ENCODE results near the gene MYL6.
"Not testable (repeated sequence)": the region's sequence is repeated elsewhere in the genome, so short reads cannot be mapped to it uniquely, and the experiment has no call there.

Gene MYL6

DNA sequence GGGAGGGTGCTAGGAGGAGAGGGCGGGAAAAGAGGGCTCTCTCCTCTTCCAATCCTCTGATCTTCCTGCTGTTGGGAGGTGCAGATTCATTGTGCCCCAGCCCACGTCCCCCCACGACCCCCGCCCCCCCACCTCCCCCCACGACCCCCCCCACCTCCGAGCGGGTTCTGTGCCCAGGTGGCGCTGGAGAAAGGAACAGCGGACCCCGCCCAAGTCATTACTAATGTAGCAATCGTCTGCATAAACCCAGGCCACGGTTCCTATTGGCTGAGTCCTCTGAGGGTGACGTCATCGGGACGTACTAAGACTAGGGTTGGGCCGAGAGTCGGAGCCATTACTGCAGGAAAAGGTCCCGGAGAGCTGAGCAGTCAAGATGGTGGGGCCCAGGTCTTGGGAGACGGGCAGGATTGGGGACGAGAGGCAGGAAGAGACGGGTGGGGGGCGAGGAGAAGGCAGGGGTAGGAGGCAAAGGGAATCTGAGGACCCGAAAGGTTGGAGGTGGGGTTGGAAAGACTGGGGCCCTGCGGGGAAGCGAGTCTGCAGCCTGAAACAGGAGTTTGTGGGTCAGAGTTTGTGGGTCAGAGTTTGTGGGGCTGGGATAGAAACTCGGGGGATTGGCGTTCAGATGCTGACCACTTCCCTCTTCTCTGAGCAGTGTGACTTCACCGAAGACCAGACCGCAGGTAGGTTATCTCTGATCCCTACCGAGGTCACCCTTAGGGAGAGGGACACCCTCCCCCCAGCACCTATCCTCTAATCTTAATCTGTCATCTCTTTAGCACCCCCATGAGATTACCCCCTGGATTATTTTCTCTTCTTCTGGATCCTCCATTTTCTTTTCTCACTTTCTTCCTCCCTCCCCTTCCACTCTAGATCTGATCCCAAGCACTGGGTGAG, at the start of gene MYL6:
Gene MYL6, plus strand, starts transcription at position 331 of the 897 bp plus-strand sequence. Its CDS starts 43 bp downstream, at position 374.
- peak; percentile 87 for DNase-seq

DNA sequence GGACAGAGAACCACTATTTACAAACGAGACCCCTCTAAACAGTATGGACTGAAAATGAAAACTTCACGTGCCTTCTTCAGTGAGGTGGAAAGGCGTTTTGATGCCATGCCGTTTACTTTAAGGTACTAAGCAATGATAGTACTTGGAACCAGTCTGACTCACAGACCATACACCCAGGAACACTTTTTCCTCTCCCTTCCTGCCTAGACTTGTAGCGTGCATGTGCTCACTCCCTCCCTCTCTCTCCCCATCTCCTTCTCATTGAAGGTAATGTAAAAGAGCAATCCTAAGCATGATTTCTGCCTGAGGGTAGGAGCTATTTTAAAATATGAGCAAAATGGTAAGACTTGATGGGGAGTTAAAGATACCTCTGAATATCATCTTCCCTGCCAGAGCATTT, 47.6 kb upstream of the MYL6 start:
- no peak for DNase-seq

DNA sequence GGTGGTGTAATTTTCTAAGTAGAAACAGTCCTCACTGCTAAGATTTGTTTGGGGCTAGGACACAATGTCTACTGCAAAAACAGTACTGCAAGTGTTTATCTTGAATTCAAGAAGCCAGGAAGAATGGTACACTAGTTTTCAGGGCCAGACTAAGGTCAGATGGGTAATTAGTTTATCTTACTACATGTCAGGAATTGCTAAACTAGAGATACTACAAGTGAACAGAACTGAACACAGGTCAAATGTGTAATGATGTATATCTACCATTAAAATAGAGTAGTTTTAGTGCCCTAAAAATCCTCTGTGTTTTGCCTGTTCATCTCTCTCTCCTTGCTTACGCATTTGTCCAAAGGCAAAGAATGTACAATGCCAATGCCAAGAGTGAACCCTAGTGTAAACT, 44.1 kb upstream of the MYL6 start:
- DNase-seq = no peak

DNA sequence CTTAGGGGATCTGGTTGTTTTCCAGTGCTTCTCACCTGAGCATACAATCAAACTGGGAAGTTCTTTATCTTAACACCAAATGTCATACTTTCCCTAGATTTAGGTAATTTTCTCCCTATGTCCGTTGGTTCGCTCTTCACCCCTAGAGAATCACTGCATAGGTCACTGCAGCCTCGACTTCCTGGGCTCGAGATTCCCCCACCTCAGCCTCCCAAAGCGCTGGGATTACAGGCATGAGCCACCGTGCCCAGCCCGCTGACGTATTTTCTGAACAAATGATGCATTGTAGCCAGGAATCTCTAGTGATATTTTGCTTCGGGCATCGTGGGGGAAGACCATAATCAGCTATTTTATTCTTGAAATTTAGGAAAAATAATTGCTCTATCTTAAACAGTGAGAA, 42.8 kb upstream of the MYL6 start:
- DNase-seq = no peak

DNA sequence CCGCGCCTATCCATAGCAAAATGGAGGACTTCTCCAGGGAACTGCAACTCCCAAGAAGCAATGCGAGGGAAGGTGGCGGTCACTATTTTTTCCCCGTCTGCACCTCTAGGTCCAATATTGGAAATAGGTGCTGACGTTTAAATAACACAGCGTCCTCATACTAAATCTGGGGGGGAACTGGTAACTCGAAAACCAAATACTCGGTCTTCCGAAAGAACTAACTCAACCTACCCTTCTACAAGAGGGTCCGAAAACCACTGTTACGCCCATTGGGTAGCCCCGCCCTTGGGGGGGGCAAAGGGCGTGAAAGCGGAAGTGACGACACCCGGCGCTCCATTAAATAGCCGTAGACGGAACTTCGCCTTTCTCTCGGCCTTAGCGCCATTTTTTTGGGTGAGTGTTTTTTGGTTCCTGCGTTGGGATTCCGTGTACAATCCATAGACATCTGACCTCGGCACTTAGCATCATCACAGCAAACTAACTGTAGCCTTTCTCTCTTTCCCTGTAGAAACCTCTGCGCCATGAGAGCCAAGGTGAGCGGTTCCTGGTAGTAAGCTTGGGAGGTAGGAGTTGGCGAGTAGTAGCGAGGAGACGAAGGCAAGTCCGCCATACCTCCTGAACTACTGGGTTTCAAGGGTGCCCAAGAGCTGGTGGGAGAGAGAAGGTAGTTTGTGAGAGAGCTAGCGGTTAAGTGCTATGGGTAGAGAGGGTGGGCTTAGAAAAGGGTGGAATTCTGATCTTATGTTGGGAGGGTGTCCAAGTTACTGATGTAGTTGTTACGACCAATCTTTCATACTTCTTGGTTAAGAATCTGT, 41.7 kb upstream of the MYL6 start, which contains the start of gene RPL41:
Gene RPL41, plus strand, starts transcription at position 367 of the 815 bp plus-strand sequence.
- DNase-seq = peak; percentile 95

DNA sequence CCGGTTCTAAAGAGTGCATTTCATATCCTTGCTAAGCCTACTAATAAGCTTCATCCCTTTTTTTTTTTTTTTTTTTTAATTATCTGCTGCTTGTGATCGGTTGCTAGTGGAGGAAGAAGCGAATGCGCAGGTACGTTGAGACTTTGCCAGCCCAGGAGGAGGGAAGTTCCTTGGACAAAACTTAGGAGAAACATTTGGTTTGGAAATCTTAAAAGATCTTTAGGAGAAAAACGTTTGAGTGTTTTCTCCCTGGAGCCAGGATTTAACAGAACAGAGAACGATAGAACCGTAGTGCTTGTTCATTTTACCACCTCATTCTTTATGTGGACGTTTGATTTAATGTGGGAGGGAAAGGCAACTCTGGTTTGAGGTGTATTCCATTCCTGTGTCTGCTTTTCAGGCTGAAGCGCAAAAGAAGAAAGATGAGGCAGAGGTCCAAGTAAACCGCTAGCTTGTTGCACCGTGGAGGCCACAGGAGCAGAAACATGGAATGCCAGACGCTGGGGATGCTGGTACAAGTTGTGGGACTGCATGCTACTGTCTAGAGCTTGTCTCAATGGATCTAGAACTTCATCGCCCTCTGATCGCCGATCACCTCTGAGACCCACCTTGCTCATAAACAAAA, 41.0 kb upstream of the MYL6 start:
- DNase-seq = not testable (repeated sequence)

DNA sequence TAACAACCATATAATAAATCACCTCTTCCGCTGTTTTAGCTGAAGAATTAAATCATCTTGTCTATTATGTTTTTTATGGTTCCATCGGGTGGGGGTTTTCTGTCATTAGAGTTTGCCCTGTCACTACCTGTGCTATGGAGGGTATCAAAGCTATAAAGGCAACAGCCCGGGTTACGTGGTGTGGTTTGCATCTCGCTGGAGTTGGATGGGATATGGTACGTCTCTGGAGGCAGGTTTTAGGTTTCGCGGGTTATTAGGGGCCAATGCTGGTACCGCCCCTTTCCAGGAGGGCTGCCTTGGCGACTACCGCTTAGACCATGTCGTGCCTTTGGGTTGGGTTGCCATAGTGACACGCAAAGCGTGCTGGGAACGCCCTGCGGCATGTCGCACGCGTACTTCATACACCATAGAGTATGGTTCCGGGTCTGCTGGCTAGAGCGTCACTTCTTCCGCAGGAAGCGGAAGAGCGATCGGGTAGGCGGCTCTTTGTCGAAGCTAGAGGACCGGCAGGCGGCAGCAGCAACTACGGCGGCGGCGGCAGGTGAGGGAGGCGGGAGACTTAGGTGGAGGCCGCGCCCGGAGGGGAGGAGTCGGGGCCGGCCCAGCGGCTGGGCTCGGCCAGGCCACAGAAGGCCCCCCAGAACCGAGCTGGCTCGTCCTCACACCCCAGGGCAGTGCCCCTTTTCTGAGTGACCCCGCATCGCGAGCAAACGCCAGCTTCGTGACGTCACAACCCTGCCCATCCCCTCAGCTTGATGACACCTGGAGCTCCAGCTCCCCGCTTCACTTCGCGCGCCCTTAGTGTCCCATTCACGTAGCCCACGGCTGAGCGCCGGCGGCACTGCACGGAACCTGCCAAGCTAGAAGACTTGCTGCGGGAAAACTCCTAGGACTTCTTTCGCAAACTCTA, 40.1 kb upstream of the MYL6 start, which contains the start of gene ZC3H10:
Gene ZC3H10, plus strand, starts transcription at position 489 of the 910 bp plus-strand sequence. CDS start 2,297 bp downstream, outside the sequence.
- peak; percentile 95 for DNase-seq

DNA sequence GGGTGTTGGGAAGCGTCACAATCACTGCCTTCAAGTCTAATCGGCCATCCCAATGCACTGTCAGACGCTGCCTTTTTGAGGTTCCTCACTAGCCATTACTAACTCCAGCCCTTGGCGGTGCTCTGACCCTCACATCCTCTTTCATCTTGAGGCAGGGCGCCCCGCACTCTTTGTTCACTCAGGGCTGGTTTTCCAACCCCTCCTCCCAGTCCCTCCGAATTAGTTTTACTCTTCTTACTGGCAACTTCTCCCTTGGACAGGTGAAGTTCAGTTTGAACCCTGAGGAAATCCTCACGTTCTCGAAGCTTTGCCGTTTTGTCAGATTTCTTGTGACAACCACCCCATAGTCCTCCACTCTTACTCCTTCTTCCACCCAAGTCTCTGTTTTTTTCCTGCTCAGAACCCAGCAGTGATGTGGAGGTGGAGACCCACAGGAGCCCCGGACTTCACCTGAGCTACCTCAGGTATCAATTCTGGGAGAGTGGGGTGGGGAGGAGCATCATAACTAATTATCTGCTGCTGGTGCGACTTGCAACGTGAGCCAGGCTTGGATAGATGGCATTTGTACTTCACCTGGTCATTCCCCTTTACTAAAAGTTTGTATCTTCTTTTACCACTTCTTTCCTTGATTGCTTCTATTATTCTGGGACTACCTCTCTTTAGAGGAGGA, 39.3 kb upstream of the MYL6 start:
- no peak for DNase-seq

DNA sequence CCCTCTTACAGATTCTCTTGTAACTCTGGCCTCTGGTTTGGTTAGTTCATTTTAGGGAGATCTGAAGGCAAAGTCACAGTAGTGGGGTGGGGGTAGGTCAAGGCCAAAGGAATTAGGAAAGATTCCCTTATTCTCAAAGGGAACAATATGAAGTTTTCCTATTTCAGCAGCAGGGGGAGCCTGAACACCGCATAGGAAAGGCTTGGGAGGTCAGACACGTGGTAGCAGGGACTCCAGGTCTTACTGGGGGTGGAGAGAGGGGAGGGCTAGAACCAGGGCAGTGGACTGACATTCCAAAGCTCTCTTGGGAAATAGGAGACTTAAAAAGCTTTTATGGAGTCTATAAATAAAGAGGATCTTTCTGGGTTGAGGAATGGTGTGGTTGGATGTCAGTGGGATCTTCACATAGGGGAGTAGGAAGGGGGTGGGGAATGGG, 38.8 kb upstream of the MYL6 start:
- DNase-seq = peak; percentile 47

DNA sequence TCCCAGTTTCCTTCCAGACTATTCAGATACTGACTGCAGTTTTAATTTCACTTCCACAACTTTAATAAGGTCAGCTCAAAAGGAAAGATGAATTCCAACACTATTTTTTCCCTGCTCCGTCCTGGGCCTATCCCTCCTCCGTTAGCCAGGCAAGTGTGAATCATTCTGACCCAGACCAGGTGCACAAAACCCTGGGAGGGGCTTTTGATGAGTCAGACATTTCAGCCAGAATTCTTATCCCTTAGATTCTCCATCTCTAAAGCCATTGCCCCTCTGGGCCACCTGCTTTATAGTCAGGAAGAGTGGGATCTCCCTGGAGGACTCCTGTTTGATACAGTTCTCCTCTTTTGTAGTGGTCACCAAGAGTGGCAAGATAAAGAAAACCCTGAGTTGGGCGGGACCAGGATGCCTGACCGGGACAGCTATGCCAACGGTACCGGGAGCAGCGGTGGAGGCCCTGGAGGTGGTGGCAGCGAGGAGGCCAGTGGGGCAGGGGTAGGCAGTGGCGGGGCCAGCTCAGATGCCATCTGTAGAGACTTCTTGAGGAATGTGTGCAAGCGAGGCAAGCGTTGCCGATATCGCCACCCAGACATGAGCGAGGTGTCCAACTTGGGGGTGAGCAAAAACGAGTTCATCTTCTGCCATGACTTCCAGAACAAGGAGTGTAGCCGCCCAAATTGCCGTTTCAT, 37.9 kb upstream of the MYL6 start:
- DNase-seq = no peak

DNA sequence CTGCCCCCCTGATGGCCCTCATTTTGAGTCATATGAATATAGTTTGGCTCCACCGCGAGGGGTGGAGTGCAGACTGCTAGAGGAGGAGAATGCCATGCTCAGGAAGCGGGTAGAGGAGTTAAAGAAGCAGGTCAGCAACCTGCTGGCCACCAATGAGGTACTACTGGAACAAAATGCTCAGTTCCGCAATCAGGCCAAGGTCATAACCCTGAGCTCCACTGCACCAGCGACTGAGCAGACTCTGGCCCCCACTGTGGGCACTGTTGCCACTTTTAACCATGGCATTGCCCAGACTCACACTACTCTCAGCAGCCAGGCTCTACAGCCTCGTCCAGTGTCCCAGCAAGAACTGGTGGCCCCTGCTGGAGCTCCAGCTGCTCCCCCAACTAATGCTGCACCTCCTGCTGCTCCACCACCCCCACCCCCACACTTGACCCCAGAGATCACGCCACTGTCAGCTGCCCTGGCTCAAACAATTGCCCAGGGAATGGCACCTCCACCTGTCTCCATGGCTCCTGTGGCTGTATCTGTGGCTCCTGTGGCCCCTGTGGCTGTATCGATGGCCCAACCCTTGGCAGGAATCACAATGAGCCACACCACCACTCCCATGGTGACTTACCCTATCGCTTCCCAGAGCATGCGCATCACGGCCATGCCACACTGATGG, 36.8 kb upstream of the MYL6 start:
- DNase-seq = no peak

DNA sequence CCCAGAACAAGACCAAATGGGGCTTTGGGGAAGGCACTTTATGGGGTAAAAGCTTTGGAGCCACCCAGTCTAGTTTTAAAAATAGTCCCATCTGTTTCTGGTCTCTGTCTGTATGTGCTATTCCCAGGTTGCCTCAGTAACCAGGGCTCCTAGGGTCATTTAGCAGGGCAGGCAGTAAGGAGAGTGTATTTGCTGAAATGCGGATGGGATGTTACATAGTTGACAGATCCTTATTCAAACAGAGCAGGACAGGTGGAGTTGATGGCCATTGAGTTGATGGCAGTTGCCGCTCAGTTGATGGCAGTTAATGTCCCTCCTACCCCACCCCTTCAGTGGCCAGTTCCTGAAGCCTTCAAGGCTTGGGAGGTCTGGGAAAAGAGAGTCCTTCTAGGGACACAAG, 35.5 kb upstream of the MYL6 start:
- DNase-seq = no peak

DNA sequence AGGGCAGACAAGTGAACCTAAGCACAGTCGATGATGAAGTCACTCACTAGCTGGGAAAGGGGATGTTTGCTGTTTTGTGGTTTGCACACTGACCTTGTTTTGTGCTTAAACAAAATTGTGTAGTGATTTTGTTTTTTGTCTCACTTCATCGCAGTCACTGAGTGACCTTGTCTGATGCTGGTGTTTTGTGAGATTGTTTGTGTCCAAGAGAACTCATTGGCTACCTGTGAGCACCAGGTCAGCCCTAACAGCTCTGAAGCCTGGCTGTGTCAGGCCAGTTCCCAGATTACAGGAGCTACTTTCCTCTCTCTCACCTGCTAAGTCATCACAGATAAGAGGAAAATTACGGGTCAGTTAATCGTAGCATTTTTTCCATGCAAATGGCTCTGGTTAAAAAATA, 34.0 kb upstream of the MYL6 start:
- DNase-seq = no peak

DNA sequence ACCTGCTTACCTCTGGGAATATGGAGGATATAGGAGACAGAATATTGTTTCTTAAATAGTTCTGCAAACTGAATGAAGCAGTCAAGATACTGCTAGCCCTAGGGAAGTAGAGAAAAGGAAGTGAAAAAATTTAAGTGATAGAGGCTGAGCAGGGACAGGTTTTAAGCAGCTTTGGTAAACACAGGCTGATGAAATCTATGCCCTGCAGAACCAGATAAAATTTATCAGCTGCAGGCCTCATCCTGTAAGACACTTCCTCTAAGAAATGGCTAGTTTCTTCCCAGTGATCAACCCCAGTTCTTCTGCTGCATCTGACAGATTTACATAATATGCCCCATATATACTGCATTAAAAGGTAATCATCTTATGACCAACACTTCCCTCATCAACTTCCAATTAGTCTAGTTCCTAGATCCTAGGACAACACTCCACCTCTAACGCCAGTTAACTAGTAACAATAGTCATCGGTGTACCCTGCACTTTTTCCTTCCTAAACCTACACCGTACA, 31.4 kb upstream of the MYL6 start:
- no peak for DNase-seq

DNA sequence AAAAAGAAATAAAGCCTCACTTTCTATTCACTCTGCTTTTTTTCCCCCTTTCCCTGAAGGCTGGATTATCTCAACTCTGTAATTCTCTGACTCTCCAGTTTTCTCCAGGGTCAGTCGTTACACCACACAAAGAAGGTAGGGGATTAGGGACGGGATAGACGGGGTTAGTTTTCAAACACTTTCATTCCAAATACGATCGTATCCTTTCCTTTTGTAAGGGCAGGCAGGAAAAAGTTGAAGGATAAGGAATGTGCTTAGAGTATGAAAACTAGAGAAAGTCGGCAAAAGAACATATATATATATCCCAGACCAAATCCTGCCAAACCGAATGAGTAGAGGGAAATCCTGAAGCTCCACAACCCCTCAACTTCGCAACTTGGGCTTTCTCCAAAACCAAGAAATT, 30.7 kb upstream of the MYL6 start:
- DNase-seq = no peak

DNA sequence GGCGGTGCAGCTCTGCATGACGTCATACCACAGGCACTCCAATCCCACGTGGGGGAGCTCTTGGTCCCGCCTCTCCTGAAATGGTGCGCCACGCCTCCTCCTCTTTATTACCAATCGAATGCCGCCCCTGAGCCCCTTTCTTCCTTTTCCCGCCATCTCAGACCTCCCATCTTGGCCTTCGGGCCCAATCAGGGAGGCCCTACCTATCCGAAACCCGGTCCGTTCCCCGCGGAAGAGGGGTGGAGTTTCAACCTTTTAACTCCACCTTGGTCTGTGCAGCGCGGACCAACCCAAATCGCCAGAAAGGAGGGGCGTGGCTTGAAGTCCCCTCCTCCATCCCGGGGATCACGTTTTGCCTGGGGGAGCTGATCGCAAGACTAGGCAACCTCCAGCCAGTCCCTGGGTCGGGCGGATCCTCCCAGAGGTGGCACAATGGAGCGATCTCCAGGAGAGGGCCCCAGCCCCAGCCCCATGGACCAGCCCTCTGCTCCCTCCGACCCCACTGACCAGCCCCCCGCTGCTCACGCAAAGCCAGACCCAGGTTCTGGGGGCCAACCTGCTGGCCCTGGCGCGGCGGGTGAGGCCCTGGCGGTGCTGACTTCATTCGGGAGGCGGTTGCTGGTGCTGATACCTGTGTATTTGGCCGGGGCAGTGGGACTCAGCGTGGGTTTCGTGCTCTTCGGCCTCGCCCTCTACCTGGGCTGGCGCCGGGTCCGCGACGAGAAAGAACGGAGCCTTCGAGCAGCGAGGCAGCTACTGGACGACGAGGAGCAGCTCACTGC, 30.1 kb upstream of the MYL6 start, which contains the start of gene ESYT1:
Gene ESYT1, plus strand, starts transcription at position 380 of the 782 bp plus-strand sequence. Its CDS starts 53 bp downstream, at position 433.
- peak; percentile 95 for DNase-seq

DNA sequence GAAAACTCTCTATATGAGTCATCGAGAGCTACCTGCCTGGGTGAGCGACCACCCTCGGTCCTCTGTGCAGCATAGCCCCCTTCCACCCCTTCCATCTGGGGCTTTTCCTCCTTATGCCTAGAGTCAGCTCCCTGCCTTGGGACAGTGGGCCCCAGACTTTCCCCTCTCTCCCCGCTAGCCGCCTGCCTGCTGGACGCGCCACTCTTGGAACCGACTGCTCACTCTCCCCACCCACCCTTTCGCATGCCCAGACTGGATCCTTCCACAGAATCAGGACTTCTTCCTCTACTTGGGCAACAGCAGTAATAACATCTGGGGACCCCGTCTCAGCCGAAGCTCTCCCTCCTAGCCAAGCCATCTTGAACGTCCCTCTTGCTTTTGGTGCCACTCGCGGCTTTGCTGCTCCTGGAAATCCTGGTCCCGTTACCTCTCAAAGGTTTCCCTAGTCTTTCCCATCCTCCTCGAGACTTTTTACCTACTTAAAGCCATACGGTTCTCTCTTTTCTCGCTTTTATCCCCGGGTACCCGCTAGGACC, 29.4 kb upstream of the MYL6 start:
- no peak for DNase-seq

DNA sequence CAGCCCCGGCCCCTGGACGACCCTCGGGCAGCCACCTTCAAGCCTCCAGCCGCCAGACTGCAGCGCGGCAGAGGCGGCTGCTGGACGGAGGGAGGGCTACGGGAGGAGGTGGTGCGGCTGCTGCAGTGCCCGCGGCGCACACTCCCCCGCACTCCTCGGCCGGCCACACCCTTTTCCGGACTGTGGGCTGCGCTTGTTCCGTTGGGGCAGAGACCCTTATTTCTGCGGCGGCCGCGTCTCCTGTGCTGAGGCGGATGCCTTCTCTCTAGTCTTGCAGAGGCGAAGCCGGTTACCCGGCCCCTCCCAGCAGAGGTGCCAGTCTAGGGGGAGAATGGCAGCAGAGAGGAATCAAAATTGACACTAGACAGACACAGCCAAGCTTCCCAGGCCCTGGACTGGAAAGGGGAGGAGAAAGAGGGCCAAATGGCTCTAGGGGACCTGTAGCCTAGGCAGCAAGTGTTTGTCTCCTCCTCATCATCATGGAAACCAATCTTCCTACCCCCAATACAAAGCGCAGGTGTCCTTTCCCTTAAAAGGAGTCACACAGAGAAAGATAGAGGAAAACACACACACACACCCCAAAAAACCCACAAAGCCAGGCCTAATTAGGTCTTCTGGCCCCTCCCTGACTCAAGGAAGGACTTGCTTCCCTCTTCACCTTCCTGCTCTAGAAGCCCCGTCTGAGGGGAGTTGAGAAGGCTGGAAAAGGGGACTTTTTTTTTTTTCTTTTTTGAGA, 28.8 kb upstream of the MYL6 start:
- peak; percentile 73 for DNase-seq

All from activated CD4-positive, alpha-beta T cell treated with anti-CD3 and anti-CD28 coated beads, Interleukin-2, amount 50 U/mL, for 1 hour (primary cell).